MCF 10A (cell line): ENCODE data around the gene CAPN15. TPM values are rescaled to one million over a fixed set of nuclear protein-coding genes. Genes with fewer than 3 reads are reported as not detected.

Experiments
- BruUV-seq: library from RNA; stranded (reverse); fragments of 400-500 nt; replicated peaks from 2 replicates; lab custom pipeline; 2021; lab: Mats Ljungman, UMichigan
- CTCF ChIA-PET: fragments of 300-600 bp; sonication (Branson Sonifier 250); formaldehyde crosslinking; extraction: SDS; loops from one replicate; lab custom pipeline; 2021; ENCODE audit warnings: antibody characterized with exemption, inconsistent platforms; lab: Yijun Ruan, JAX
- POLR2A ChIA-PET: fragments of 300-600, 350-650 bp; sonication (Branson Sonifier 250); formaldehyde crosslinking; extraction: SDS; loops from one replicate; lab custom pipeline; 2020; ENCODE audit warnings: antibody characterized with exemption, inconsistent platforms; lab: Yijun Ruan, JAX
- DNase-seq: peaks from one replicate; pipeline ENCODE4 v3.0.0-alpha.2; 2018; ENCODE audit not compliant: unreplicated experiment
- H3K27ac Mint-ChIP-seq: one replicate; pipeline ENCODE4 v1.8.0; 2022; ENCODE audit warnings: mild to moderate bottlenecking, low read depth, mixed read lengths; ENCODE audit not compliant: unreplicated experiment
- H3K27me3 Mint-ChIP-seq: one replicate; pipeline ENCODE4 v1.8.0; 2022; ENCODE audit warnings: mixed read lengths; ENCODE audit not compliant: insufficient read depth, unreplicated experiment
- H3K36me3 Mint-ChIP-seq: one replicate; pipeline ENCODE4 v1.8.0; 2022; ENCODE audit warnings: mild to moderate bottlenecking, moderate library complexity, mixed read lengths; ENCODE audit not compliant: insufficient read depth, unreplicated experiment
- H3K4me1 Mint-ChIP-seq: one replicate; pipeline ENCODE4 v1.8.0; 2022; ENCODE audit warnings: mixed read lengths; ENCODE audit not compliant: insufficient read depth, unreplicated experiment
- H3K4me3 Mint-ChIP-seq: one replicate; pipeline ENCODE4 v1.8.0; 2022; ENCODE audit warnings: mild to moderate bottlenecking, moderate library complexity, mixed read lengths; ENCODE audit not compliant: unreplicated experiment
- H3K9me3 Mint-ChIP-seq: one replicate; pipeline ENCODE4 v1.8.0; 2022; ENCODE audit warnings: mixed read lengths; ENCODE audit not compliant: unreplicated experiment
- intact Hi-C: fragments of 100-400 bp; cut with micrococcal nuclease; formaldehyde crosslinking; loops from 2 replicates; pipeline ENCODE4 v1.14.1; 2022
- total RNA-seq: library from RNA; stranded (reverse); gene quantifications from 2 replicates; pipeline ENCODE4 v1.2.3, GENCODE V29; 2022
- TF ChIP-seq, protein P1 (sequence below): fragments of 200-600 bp; IDR thresholded peaks from one replicate; pipeline ENCODE4 v1.8.0; 2022; ENCODE audit warnings: antibody characterized with exemption, mild to moderate bottlenecking; ENCODE audit not compliant: unreplicated experiment

Gene CAPN15
- total RNA-seq, 1 experiment from 2014 or later = 81.1 TPM

GRCh38 chr16:565419-566330 is 38.2 kb downstream of the CAPN15 start:
- Mint-ChIP-seq H3K27me3 (no peaks in the 10 kb centered on the region), H3K36me3 (no peaks in the 10 kb centered on the region), H3K9me3 (no peaks in the 10 kb centered on the region), H3K27ac (no peak overlapping the region), H3K4me3 (no peak overlapping the region), H3K4me1 (peaks cover under 1% of the 10 kb centered on the region)
- intact Hi-C loops = no loop called here
- ChIA-PET CTCF (no interaction called here), POLR2A (no interaction called here)
- TF ChIP-seq, protein P1, sequence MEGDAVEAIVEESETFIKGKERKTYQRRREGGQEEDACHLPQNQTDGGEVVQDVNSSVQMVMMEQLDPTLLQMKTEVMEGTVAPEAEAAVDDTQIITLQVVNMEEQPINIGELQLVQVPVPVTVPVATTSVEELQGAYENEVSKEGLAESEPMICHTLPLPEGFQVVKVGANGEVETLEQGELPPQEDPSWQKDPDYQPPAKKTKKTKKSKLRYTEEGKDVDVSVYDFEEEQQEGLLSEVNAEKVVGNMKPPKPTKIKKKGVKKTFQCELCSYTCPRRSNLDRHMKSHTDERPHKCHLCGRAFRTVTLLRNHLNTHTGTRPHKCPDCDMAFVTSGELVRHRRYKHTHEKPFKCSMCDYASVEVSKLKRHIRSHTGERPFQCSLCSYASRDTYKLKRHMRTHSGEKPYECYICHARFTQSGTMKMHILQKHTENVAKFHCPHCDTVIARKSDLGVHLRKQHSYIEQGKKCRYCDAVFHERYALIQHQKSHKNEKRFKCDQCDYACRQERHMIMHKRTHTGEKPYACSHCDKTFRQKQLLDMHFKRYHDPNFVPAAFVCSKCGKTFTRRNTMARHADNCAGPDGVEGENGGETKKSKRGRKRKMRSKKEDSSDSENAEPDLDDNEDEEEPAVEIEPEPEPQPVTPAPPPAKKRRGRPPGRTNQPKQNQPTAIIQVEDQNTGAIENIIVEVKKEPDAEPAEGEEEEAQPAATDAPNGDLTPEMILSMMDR = no peak
- no peak for DNase-seq
- BruUV-seq = no TSS peak

DNA sequence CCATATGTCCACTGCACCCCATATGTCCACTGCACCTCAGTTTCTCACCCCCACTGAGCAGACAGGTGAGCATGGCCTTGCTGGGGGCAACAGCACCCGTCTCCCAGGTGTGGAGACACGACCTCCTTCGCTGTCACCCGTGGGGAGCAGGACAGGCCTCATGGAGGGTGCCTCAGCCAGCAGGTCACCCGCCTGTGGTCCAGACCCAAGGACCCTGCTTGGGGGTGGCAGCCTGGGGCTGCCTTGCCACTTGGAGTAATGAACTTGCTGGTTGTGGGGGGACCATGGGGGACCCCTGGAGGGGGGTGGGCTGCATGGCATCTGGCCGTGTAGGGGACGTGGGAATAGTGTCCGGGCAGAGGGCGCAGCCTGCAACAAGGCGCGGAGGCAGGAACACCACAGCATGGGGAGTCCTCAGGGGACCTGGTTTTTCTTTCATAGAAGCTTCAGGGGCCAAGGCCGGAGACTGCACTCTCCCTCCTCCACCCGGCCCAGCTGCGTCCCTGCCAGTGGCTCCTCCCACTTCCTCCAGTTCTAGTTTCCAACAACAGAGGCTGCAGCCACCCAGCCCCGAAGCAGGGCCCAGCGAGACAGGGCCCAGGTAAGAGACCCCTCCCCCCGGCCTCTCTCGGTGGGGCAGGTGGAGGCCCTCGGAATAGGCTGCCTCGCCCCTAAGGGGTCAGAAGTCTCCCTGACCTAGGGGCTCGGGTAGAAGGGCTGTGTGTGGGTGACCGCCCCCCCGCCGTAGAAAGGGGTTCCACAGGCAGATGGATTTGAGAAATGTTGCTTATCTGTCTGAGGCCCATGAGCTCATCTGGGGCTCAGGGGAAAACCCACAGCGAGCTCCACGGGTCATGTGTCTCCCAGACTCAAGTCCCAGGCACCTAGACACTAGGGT is 39.2 kb downstream of the CAPN15 start, which contains the start of gene NHLRC4:
TSS of gene NHLRC4 (plus strand) at position 531 of the 898 bp plus-strand sequence. CDS start 1,043 bp downstream, outside the sequence.
- BruUV-seq = no TSS peak
- TF ChIP-seq, protein P1 = no peak
- no peak within 1 kb of the TSS for H3K27ac Mint-ChIP-seq
- H3K9me3 Mint-ChIP-seq = no peaks in the 10 kb centered on the region
- no peaks in the 10 kb centered on the region for H3K36me3 Mint-ChIP-seq
- ChIA-PET CTCF (no interaction called here), POLR2A (interaction anchor here (0.6 kb wide), 1 partner anchor 28 kb away, joined by 3 read pairs; no protein-coding TSS in a partner anchor)
- H3K27me3 Mint-ChIP-seq = no peaks in the 10 kb centered on the region
- H3K4me3 Mint-ChIP-seq = no peak within 1 kb of the TSS
- intact Hi-C loops = no loop called here
- no peak for DNase-seq
- H3K4me1 Mint-ChIP-seq = peaks cover 8% of the 10 kb centered on the region

- H3K9me3 Mint-ChIP-seq = no peaks in the 10 kb centered on the region
- no peak for DNase-seq
- POLR2A ChIA-PET = interaction anchor here (2.3 kb wide), 1 partner anchor 41 kb away, joined by 17 read pairs; the partner anchor contains the start of gene CAPN15
- intact Hi-C loops = no loop called here
- TF ChIP-seq, protein P1 = no peak
- H3K27me3 Mint-ChIP-seq = no peaks in the 10 kb centered on the region
- no peak overlapping the region for H3K4me3 Mint-ChIP-seq
- H3K4me1 Mint-ChIP-seq = peaks cover 8% of the 10 kb centered on the region
- no peaks in the 10 kb centered on the region for H3K36me3 Mint-ChIP-seq
- no TSS peak for BruUV-seq
- CTCF ChIA-PET = no interaction called here
- H3K27ac Mint-ChIP-seq = no peak overlapping the region
These were observed 40.1 kb downstream of the CAPN15 start for GRCh38 chr16:567373-568256.
